Stimulated activated naive CD4-positive, alpha-beta T cell (primary cell): ENCODE data around the gene DLGAP1.

Experiments
- DNase-seq, 6 experiments: peaks; one replicate each; lab custom pipeline; 2025; lab: John Stamatoyannopoulos, UW

Gene DLGAP1

GRCh38 chr18:3993941-3994687 lies 461.0 kb downstream of the DLGAP1 start:
- no peak for DNase-seq

GRCh38 chr18:3985664-3986063 lies 469.4 kb downstream of the DLGAP1 start:
- no peak for DNase-seq

GRCh38 chr18:3985020-3985419 lies 470.1 kb downstream of the DLGAP1 start:
- DNase-seq: no peak

GRCh38 chr18:3984163-3984757 lies 470.8 kb downstream of the DLGAP1 start:
- no peak for DNase-seq

- DNase-seq: no peak
Observed at GRCh38 chr18:3983351-3983969, 471.6 kb downstream of the DLGAP1 start.

GRCh38 chr18:3982541-3982940 lies 472.6 kb downstream of the DLGAP1 start:
- no peak for DNase-seq

- no peak for DNase-seq
Observed at GRCh38 chr18:3979024-3979423, 476.1 kb downstream of the DLGAP1 start.

- no peak for DNase-seq
Observed at GRCh38 chr18:3973191-3973850, 481.8 kb downstream of the DLGAP1 start.

- DNase-seq: no peak
Observed at GRCh38 chr18:3972291-3972930, 482.7 kb downstream of the DLGAP1 start.

- no peak for DNase-seq
Observed at GRCh38 chr18:3970929-3971328, 484.2 kb downstream of the DLGAP1 start.

- no peak for DNase-seq
Observed at GRCh38 chr18:3967359-3968180, 487.5 kb downstream of the DLGAP1 start.

- DNase-seq: no peak
Observed at GRCh38 chr18:3966642-3967358, 488.3 kb downstream of the DLGAP1 start.

GRCh38 chr18:3966246-3966641 lies 488.9 kb downstream of the DLGAP1 start:
- DNase-seq: no peak

GRCh38 chr18:3960977-3961376 lies 494.1 kb downstream of the DLGAP1 start:
- no peak for DNase-seq

GRCh38 chr18:3960142-3960541 lies 495.0 kb downstream of the DLGAP1 start:
- no peak for DNase-seq

GRCh38 chr18:3952031-3952430 lies 503.1 kb downstream of the DLGAP1 start:
- DNase-seq: no peak

GRCh38 chr18:3950668-3951404 lies 504.3 kb downstream of the DLGAP1 start:
- no peak for DNase-seq

- DNase-seq: no peak
Observed at GRCh38 chr18:3948958-3949357, 506.1 kb downstream of the DLGAP1 start.

- no peak for DNase-seq
Observed at GRCh38 chr18:3947383-3947782, 507.7 kb downstream of the DLGAP1 start.

GRCh38 chr18:3935305-3935704 lies 519.8 kb downstream of the DLGAP1 start:
- no peak for DNase-seq
